ENCODE data around the gene DUOX2. TPM values are rescaled to one million over a fixed set of nuclear protein-coding genes. Genes with fewer than 3 reads are reported as not detected.
"Not testable (repeated sequence)": the region's sequence is repeated elsewhere in the genome, so short reads cannot be mapped to it uniquely, and the experiment has no call there.

DUOX2 gene
- total RNA-seq, 1 donor from 2014 or later = 2.3 TPM

DNA sequence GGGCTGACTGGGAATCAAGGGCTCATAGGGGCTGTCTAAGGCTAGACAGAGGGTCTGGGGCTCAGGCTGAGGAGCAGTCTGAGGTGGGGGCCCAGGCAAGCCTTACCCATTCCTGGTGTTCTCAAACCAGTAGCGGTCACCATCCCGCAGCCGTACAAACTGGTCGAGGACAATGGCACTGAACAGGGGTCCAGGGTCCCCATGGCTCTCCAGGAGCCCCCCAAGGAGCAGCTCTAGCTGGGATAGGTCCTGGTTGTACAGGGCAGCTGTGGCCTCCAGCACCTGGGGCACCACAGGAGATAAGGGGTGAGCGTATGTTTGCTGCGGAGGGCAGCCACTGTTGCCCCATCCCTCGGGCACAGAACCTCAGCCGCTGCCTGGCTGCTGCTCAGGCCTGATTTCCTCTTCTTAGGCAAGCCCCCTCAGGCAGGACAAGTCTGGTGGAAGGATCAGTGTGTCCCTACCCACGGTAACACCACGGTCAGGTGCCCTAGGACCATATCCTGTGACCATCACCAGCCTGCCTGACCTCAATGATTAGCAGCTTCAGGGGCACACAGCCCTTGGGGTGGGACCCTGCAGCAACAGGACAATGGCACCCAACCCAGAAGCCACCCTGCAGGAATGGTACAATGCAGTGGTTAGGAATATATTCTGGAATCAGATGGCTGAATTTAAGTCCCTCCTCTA lies 5.9 kb downstream of the DUOX2 start:
- Mint-ChIP-seq H3K36me3 (no peaks in the 10 kb centered on the region), H3K4me3 (no peak overlapping the region), H3K27ac (no peak overlapping the region), H3K9me3 (no peaks in the 10 kb centered on the region), H3K27me3 (ENCODE audit: low read depth) (peaks cover 81% of the 10 kb centered on the region), H3K4me1 (peaks cover 7% of the 10 kb centered on the region)
- TF ChIP-seq, protein P1, sequence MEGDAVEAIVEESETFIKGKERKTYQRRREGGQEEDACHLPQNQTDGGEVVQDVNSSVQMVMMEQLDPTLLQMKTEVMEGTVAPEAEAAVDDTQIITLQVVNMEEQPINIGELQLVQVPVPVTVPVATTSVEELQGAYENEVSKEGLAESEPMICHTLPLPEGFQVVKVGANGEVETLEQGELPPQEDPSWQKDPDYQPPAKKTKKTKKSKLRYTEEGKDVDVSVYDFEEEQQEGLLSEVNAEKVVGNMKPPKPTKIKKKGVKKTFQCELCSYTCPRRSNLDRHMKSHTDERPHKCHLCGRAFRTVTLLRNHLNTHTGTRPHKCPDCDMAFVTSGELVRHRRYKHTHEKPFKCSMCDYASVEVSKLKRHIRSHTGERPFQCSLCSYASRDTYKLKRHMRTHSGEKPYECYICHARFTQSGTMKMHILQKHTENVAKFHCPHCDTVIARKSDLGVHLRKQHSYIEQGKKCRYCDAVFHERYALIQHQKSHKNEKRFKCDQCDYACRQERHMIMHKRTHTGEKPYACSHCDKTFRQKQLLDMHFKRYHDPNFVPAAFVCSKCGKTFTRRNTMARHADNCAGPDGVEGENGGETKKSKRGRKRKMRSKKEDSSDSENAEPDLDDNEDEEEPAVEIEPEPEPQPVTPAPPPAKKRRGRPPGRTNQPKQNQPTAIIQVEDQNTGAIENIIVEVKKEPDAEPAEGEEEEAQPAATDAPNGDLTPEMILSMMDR (IDR thresholded peaks at IDR 0.05; ENCODE audit: unreplicated experiment) = no peak
- peak in 1 of 2 experiments; percentile 12 for DNase-seq (ENCODE audit: low spot score in 2 of 2, unreplicated experiment in 2 of 2)

DNA sequence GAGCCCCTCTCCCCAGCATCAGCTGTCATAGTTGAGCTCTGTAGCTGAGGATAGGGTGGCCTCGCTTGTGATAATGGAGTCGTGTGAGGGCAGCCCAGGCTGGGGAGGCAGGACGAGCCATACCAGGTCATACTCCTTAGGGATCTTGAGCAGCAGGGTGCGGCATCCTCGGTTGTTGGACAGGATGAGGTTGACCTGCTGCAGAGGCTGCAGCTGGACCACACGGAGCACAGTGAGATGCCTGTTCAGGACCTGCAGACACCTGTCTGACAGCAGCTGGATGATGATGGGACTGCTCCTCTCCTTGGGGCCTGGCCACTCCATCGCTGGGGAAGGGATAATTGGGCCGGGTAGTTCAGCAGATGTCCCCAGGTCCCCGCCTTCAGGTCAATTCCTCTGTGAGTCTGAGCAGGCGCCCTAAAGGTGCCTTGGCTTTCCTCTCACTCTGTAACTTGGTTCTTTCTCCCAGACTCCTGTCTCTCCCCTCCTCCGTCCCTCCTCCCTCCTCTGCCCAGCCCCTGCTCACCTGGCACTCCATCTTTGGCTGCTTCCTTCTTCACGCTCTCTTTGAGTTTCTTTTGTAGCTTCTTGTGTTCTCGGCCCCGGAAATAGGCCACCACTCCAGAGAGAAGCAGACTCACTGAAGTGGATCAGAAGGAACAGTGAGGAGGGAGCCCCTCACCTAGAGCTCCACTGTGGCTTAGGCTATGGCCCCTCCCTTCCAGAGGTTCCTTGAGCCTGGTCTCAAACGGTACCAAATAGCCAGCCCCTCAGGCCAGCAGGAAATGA lies 7.8 kb downstream of the DUOX2 start:
- no peaks in the 10 kb centered on the region for H3K4me1 Mint-ChIP-seq
- no peaks in the 10 kb centered on the region for H3K9me3 Mint-ChIP-seq
- no peak overlapping the region for H3K4me3 Mint-ChIP-seq
- TF ChIP-seq, protein P1 (IDR thresholded peaks at IDR 0.05; ENCODE audit: unreplicated experiment) = no peak
- H3K27me3 Mint-ChIP-seq (ENCODE audit: low read depth) = peaks cover 77% of the 10 kb centered on the region
- DNase-seq (ENCODE audit: low spot score in 2 of 2, unreplicated experiment in 2 of 2) = no peak
- no peaks in the 10 kb centered on the region for H3K36me3 Mint-ChIP-seq
- H3K27ac Mint-ChIP-seq = no peak overlapping the region

DNA sequence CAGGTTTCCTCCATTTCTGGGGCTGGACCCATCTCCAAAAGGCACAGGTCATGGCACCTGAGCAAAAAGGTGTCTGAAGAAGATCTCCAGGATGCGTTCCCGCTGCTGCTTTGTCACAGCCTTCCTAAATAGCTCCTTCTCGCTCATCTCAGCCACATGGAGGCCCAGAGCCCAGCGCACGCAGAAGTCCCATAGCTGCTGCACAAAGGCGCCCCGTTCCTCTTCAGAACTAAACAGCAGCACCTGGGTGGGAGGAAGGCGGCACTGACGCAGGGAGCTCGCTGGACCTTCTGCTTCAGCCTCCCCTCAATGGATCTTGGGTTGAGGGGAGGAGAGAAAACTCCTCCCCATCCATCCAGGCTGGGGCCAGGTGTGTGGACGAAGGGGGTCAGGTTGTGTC lies 8.4 kb downstream of the DUOX2 start:
- DNase-seq (ENCODE audit: low spot score in 2 of 2, unreplicated experiment in 2 of 2) = no peak
- Mint-ChIP-seq H3K27me3 (ENCODE audit: low read depth) (peaks cover 81% of the 10 kb centered on the region), H3K9me3 (no peaks in the 10 kb centered on the region), H3K27ac (no peak overlapping the region), H3K4me3 (no peak overlapping the region), H3K36me3 (no peaks in the 10 kb centered on the region), H3K4me1 (no peaks in the 10 kb centered on the region)
- TF ChIP-seq, protein P1 (IDR thresholded peaks at IDR 0.05; ENCODE audit: unreplicated experiment) = no peak

DNA sequence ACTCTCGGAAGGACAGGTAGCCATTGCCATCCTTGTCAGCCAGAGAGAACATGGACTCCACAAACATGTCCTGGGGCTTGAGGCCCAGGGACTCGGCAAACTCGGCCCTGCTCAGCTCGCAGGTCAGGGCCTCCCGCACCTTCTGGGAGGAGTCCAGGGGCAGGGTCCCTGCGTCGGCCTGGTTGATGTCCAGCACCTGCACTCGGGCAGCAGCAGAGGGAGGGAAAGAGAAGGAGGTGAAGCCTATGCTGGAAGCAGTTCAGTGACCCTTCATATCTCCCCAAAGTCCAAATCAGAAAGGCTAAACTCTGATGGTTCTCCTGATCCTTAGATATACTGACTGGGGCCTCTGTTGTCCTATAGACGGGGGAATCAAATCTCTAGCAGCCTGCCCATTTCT lies 9.8 kb downstream of the DUOX2 start:
- not testable (repeated sequence) for H3K36me3 Mint-ChIP-seq; H3K4me1 Mint-ChIP-seq; H3K27ac Mint-ChIP-seq; H3K4me3 Mint-ChIP-seq; H3K9me3 Mint-ChIP-seq; DNase-seq (ENCODE audit: low spot score in 2 of 2, unreplicated experiment in 2 of 2)
- peaks cover 73% of the 10 kb centered on the region for H3K27me3 Mint-ChIP-seq (ENCODE audit: low read depth)

DNA sequence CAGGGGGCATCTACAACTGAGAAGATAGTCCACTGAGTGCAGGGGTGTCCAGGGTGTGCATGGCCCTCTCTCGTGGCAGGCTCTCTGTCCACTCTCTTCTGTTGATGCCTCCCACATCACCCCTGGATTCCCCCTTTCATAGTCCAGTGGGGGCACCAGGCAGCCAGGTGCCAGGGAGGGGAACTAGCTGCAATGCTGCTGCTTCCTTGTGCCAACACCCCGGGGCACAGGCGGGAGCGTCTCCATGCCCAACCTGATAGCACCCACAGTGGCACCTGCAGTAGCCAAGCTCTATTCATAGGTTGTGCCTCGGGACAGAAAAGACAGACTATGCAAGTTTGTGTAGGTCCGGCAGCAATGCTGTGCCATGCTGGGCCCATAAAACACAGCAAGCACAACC lies 11.7 kb downstream of the DUOX2 start:
- no peaks in the 10 kb centered on the region for H3K4me1 Mint-ChIP-seq
- H3K27me3 Mint-ChIP-seq (ENCODE audit: low read depth) = peaks cover 68% of the 10 kb centered on the region
- H3K36me3 Mint-ChIP-seq = no peaks in the 10 kb centered on the region
- TF ChIP-seq, protein P1 (IDR thresholded peaks at IDR 0.05; ENCODE audit: unreplicated experiment) = no peak
- H3K27ac Mint-ChIP-seq = no peak overlapping the region
- H3K9me3 Mint-ChIP-seq = no peaks in the 10 kb centered on the region
- DNase-seq (ENCODE audit: low spot score in 2 of 2, unreplicated experiment in 2 of 2) = no peak
- no peak overlapping the region for H3K4me3 Mint-ChIP-seq

DNA sequence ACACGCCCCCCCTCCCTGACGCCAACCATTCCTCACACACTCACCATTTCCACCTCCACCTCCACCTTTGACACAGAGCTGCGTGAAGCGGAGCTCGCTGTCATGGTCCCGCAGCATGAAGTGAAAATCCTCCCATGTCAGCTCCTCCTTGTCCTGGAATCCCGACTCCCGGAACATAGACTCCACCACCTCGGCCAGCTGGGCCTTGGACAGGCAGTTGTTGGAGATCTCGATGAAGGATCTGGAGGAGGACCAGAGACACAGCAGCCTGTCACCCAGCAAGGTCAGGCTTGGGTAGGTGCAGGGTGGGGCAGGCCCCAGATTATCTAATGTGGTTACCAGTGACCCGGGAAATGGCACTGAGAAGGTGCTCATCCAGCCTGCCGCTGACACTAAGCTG lies 12.2 kb downstream of the DUOX2 start:
- no peak overlapping the region for H3K4me3 Mint-ChIP-seq
- H3K36me3 Mint-ChIP-seq = no peaks in the 10 kb centered on the region
- no peaks in the 10 kb centered on the region for H3K4me1 Mint-ChIP-seq
- H3K27ac Mint-ChIP-seq = no peak overlapping the region
- DNase-seq (ENCODE audit: low spot score in 2 of 2, unreplicated experiment in 2 of 2) = no peak
- H3K9me3 Mint-ChIP-seq = no peaks in the 10 kb centered on the region
- TF ChIP-seq, protein P1 (IDR thresholded peaks at IDR 0.05; ENCODE audit: unreplicated experiment) = no peak
- peaks cover 63% of the 10 kb centered on the region for H3K27me3 Mint-ChIP-seq (ENCODE audit: low read depth)

Measured in mesothelial cell of epicardium (in vitro differentiated cells).